Fibroblast of skin of abdomen (primary cell): Measurements from ENCODE around the gene SLC5A5.
A peak's percentile ranks its signal among the peaks of the same experiment; 100 is the strongest.

Source experiments
- DNase-seq: peaks from one replicate; pipeline ENCODE4 v3.0.0-alpha.2; 2013

SLC5A5 gene

DNA sequence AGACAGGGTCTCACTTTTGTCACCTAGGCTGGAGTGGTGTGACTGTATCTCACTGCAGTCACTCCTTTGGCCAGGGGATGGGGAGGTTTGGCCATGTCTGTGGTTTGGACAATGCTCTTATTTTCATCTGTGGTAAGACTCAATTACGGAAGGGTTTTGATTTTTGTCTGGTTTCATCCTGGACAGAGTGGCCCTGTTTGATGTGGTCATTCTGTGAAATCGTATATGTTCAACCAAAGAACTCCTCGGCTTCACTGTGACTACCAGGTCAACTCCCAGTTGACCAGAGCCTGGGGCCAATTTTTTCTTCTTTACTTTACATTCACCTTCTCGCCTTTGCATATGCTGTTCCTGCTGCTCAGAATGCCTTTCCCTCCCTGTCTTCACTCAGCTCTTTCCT, 54.3 kb downstream of the SLC5A5 start:
- no peak for DNase-seq

DNA sequence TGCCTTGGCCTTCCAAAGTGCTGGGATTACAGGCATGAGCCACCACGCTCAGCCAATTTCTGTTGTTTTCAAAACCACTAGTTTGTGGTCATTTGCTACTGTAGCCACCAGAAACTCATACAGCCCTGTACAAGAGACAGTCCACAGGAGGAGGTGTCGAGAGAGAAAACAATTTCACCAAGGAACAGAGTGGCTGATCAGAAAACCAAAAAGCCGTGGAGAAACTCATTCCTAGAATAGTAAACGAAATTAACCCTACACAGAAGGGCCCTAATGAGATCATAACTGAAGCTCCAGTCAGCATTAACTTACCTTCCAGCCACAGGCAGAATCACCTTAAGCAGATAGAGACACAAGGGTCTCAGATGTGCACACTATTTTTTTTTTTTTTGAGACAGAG, 57.3 kb downstream of the SLC5A5 start:
- DNase-seq, result no peak

DNA sequence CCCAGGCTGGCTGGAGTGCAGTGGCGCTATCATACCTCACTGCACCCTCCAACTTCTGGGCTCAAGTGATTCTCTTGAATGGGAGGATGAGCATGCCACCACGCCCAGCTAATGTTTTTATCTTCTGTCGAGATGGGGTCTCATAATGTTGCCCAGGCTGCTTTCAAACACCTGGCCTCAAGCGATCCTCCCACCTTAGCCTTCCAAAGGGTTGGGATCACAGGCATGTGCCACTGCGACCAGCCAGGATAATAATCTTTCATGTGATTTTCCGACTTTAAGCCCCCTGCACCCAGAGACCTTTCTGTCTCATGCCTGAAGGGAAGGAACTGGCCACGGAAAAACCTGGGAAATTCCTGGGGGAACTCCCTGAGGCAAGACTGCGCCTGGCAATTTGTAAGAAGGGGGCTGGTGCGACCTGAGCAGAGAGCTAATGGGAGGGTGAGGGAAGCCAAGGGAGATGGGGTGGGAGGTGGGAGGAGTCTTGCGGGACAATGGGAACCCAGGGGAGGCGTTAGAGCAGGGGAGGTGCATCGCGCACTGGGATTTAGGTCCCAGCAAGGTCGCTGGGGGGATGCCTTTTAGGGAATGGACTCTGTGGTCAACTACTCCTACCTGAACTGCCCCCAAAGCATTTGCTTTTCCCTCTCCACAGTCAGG, 59.9 kb downstream of the SLC5A5 start:
- peak; percentile 11 for DNase-seq

DNA sequence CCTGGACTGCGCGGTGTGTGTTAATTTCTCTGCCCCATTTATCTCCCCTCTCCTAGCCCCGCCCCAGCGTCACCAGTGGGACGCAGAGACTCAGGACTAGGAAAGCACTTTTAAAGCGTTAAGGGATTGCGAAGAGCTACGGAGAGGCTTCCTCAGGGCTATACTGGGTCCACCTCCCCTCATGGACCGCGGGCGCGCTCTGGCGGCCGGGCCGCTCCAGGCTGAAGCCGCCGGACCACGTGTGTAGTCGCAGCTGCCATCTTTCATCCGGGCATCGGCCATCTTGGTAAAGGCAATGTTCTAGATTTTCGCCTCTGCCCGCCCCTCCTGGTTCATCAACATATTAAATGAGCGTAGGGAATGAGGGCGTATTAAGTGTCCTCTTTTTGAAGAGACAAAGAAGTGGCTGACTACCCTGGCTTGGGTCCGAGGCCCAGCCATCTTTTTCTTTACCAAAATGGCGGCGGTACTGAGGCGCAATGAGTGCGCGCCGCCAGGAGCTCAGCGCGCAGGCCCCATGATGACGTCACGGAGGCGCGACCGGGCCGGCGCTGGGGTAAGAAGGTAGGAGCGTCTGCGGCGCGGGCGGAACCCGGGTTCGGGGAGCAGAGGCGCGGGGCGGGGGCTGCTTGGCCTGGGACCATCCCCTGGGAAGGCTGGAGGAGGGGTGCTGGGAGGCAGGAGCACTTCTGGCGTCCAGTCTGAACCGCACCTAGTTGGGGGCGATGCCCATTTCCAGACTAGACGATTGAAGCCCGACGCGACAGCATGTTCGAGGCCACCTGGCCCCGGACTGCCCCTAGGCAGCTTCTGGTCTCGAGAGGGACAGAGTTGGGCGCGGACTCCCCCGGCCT, 61.0 kb downstream of the SLC5A5 start, which contains the start of gene CCDC124:
TSS of gene CCDC124 (plus strand) at position 531 of the 854 bp plus-strand sequence. CDS start 3,406 bp downstream, outside the sequence.
- peak; percentile 90 for DNase-seq

DNA sequence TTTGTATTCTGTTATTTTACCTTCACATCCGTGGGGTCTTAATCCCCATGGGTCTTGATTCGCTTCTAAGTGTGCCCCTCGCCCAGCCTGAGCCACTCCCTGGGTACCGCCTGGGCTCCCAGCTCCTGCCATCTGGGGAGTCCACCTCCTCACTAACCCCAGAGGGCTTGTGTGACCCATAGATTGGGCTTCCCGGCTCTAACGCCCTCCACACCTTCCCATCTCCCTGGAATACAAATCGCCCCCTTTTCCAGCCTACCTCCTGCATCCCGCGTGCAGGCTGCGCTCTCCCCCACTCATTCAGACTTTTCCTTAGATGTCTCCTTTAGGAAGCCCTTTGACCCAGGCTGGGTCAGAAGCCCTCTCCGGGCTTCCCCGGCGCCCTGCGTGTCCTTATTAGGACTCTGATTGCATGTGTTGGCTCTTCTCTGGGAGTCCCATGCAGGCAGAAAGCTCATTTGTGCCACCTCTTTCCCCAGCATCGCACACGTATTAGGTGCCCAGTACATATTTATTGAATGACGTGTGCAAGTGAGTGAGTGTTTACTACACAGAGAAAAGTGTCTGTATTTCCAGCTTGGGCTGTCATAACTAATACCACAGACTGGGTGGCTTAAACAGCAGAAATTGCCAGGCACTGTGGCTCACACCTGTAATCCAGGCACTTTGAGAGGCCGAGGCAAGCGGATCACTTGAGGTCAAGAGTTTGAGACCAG, 61.8 kb downstream of the SLC5A5 start:
- no peak for DNase-seq

DNA sequence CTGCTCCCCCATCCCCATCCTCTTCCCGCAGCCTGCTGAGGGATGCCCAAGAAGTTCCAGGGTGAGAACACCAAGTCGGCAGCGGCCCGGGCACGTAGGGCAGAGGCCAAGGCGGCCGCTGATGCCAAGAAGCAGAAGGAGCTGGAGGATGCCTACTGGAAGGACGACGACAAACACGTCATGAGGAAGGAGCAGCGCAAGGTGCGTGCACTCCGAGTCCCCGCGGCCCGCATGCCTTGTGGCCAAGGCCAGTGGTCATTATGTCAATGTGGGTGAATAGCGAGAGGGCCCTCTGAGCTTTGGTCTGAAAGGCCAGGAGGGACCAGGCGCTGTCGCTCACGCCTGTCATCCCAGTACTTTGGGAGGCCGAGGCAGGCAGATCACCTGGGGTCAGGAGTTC, 64.6 kb downstream of the SLC5A5 start:
- no peak for DNase-seq

DNA sequence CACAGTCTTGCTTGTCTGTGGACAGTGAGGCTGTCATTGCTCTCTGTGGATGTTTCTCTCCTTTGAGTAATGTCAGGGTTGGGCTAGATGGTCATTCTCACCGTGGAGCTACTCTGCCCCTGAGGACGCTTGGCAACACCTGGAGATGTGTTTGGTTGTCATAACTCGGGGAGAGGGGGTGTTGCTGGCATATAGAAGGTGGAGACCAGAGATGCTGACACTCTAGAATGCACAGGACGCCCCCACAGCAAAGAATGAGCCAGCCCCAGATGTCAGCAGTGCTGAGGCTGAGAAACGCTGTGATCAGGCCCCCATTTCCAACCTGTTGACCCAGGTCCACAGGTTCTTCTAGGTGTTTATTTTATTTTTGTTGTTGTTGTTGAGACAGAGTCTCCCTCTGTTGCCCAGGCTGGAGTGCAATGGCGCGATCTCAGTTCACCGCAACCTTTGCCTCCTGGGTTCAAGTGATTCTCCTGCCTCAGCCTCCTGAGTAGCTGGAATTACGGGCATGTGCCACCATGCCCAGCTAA, 65.7 kb downstream of the SLC5A5 start:
- no peak for DNase-seq

DNA sequence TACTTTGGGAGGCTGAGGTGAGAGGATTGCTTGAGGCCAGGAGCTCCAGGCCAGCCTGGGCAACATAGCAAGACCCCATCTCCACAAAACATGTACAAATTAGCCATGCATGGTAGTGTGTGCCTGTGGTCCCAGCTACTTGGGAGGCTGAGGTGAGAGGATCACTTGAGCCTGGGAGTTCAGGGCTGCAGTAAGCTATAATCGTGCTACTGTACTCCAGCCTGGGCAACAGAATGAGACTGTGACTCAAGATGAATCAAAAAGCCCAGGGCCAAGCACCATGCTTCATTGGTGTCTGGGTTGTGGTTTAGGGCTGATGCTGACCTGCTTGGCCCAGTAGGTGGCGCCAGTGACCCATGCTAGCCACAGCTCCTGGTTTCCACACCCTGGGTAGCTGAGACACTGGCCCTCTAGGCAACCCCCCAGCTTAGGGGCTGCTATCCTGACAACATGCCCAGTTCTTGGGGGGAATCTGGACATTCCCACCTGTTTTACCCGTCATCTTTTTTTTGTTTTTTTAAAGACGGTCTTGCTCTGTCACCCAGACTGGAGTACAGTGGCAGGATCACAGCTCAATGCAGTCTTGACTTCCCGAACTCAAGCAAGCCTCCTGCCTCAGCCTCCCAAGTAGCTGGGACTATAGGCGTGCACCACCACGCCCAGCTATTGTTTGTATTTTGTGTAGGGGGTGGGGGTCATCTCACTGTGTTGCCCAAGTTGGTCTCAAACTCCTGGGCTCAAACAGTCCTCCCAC, 66.5 kb downstream of the SLC5A5 start:
- DNase-seq, result peak; percentile 79

DNA sequence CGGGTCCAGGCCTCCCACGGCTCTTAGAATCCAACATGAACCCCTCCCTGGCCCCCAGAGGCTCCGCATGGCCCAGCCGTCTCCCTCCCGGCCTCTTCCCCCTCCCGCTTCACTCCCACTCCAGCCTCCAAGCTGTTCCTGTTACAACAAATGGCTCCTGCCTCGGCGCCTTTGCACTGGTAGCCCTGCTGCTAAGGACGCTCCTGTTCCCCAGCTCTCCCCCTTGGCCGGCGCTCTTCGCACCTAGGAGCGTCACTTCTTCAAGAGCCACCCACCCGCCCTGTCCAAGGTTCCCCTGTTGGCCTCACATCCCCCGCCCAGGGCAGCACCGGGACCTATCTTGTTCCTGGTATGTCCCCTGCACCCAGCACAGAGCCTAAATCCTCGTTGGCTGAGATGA, 70.4 kb downstream of the SLC5A5 start:
- no peak for DNase-seq

DNA sequence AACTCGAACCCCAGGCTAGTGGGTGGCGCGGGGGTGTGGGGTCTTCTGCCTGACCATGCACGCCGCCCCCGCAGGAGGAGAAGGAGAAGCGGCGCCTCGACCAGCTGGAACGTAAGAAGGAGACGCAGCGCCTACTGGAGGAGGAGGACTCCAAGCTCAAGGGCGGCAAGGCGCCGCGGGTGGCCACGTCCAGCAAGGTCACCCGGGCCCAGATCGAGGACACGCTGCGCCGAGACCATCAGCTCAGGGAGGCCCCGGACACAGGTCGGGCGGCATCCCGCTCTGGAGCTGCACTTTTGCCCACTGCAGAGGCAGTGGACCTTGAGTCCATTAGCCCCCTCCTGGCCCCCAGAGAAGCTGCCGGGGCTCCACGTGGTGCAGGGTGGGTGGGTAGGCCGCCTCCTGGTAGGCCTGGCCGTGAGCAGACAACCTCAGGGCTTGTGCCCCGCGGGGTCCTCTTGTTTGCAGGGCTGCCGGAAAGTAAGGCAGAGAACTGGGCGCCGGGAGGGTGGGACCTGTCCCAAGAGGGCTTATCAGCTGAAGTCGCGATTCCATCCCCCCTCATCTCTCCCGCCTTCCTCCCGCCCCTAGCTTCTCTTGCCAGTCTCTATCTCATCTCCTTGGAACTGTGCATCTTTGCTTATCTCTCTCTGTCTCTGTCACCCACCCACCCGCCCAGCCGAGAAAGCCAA, 71.0 kb downstream of the SLC5A5 start:
- no peak for DNase-seq

DNA sequence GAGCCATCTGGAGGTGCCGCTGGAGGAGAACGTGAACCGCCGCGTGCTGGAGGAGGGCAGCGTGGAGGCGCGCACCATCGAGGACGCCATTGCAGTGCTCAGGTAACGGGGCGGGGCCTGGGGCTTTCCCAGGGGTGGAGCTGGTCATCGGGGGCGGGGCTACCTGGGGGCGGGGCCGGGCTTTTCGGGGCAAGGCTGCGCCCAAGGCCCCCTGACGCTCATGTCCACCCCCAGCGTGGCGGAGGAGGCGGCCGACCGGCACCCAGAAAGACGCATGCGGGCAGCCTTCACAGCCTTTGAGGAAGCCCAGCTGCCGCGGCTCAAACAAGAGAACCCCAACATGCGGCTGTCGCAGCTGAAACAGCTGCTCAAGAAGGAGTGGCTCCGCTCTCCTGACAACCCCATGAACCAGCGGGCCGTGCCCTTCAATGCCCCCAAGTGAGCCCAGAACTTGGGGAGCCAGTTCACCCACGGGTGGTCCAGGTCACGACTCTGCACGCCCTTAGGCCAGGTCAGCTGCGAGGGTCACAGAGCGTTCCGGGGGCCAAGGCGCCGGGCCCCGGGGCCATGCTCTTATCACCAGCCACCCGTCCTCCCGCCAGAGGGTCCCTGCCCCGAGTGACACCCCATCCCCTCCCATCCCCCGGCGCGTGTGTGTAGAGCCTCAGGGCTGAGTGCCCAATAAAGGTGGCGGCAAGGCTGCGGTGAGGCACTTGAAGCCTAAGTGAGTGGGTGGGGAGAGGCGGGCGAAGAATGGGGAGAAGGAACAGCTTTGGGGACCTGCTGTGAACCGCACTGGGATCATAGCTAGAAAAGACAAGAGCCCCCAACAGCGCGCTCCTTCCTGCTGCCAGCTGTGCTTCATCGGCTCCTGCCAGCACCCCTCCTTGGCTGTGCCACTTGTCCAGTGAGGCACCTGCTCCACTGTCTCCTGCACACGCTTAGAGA, 71.8 kb downstream of the SLC5A5 start:
- no peak for DNase-seq

DNA sequence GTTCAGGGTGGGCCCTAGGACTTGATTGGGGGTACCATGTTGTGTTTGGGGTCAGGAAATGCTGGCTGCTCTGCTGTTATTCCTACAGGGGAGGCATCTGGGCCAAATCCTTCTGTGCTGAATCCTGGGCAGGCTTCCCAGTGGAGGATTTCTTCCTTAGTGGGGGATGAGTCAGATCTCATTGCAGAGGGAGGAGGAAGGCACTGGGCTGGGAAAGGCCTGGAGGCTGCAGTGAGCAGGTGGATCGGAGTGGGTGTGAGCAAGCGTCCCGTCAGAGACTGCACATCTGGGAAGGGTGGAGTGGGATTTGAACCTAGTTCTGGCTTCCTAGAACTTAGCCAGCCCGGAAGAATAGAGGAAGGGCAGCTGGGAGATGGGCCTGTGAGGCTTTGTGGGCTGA, 72.6 kb downstream of the SLC5A5 start:
- peak; percentile 72 for DNase-seq
